ENCODE measurements around the gene SEZ6.

GRCh38 chr17:28925912-28926365, 79.9 kb downstream of the SEZ6 start:
- TF ChIP-seq CTCF (conservative IDR thresholded peaks at IDR 0.05; ENCODE audit: low read depth, low read length) (no peak), MAFK (IDR thresholded peaks at IDR 0.05; ENCODE audit: low read depth, low read length) (no peak), MAZ (IDR thresholded peaks at IDR 0.05; ENCODE audit: borderline replicate concordance, low read depth, low read length) (no peak), MXI1 (IDR thresholded peaks at IDR 0.05; ENCODE audit: borderline replicate concordance, low read depth, low read length) (no peak), RAD21 (IDR thresholded peaks at IDR 0.05; ENCODE audit: low read length) (no peak), POLR2A (IDR thresholded peaks at IDR 0.05; ENCODE audit: low read depth, low read length) (no peak)
